GM12891 (cell line): ENCODE results near the gene LRTM1.

Experiments used
- DNase-seq: peaks from one replicate; pipeline ENCODE4 v3.0.0; 2011; ENCODE audit warnings: low spot score; ENCODE audit not compliant: insufficient read length
- FAIRE-seq: peaks from 2 replicates; lab custom pipeline; 2011; peaks lifted over from hg19 to GRCh38; lab: Jason Lieb, UNC
- PAX5 ChIP-seq: IDR thresholded peaks from 2 replicates; pipeline ENCODE4 v1.6.1; 2011; ENCODE audit warnings: low read length, moderate library complexity, mild to moderate bottlenecking; ENCODE audit not compliant: insufficient read depth, severe bottlenecking
- POLR2A ChIP-seq: IDR thresholded peaks from 2 replicates; pipeline ENCODE4 v1.6.1; 2011; ENCODE audit warnings: low read depth, low read length, control low read depth
- POLR2AphosphoS5 ChIP-seq: IDR thresholded peaks from 2 replicates; pipeline ENCODE4 v1.6.1; 2011; ENCODE audit warnings: low read depth, low read length, control low read depth
- POU2F2 ChIP-seq: IDR thresholded peaks from 2 replicates; pipeline ENCODE4 v1.6.1; 2011; ENCODE audit warnings: low read depth, mild to moderate bottlenecking, control low read depth, low read length, moderate library complexity
- SPI1 ChIP-seq: IDR thresholded peaks from 2 replicates; pipeline ENCODE4 v1.6.1; 2011; ENCODE audit warnings: low read depth, low read length, control low read depth
- TAF1 ChIP-seq: IDR thresholded peaks from 2 replicates; pipeline ENCODE4 v1.6.1; 2011; ENCODE audit warnings: low read depth, low read length, control low read depth

Gene LRTM1

GRCh38 chr3:54878145-54878544 is 49.7 kb downstream of the LRTM1 start:
- no peak for FAIRE-seq
- DNase-seq, result no peak
- no peak for TF ChIP-seq POU2F2

DNA sequence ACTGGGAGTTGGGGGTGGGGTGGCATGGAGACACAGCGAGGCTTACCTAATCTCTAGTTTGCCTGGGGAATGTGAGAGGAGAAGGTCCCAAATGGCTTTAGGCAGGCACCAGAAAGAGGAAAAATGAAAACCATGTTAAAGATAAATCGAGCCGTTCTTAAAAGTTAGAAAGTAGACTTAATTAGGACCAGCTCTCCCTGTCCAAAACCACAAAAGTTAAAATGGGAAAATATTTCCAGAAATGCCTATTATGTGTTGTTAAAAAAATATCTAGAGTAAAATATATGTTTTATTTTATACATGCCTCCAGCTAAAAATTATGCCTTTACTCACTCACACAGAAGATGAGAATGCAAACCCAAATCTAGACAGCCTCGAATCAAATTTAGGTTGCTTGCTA is 50.1 kb downstream of the LRTM1 start:
- DNase-seq (no peak), FAIRE-seq (no peak)
- TF ChIP-seq POLR2AphosphoS5, result no peak
- no peak for TF ChIP-seq POLR2A
- TF ChIP-seq TAF1, result no peak
- TF ChIP-seq POU2F2, result no peak

DNA sequence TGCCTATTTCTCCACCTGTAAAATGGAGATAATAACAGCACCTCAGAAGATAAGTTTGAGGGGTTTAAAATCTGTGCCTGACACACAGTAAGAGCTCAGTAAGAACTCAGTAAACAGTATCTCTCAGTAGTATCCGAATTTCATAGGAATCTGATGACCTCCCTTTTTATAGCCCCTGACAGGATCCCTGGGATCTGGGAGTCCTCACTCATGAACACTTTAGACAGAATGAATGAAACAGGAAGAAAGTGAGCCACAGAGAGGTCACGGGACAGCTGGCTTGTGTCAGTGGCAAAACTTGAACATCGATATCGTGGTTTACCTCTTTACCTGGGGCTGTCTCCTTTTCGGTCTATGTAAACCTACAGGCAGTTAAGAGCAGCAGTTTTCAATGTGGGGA is 51.2 kb downstream of the LRTM1 start:
- FAIRE-seq (no peak), DNase-seq (no peak)
- TF ChIP-seq POLR2AphosphoS5 (no peak), POLR2A (no peak), PAX5 (no peak), TAF1 (no peak), SPI1 (no peak), POU2F2 (no peak)

GRCh38 chr3:54875596-54876268 is 52.1 kb downstream of the LRTM1 start:
- DNase-seq, result no peak
- TF ChIP-seq SPI1 (no peak), POLR2A (no peak), POLR2AphosphoS5 (no peak), TAF1 (no peak), PAX5 (no peak), POU2F2 (no peak)
- FAIRE-seq, result no peak

- TF ChIP-seq TAF1, result no peak
- no peak for TF ChIP-seq SPI1
- TF ChIP-seq POU2F2, result no peak
- TF ChIP-seq POLR2AphosphoS5, result no peak
- no peak for TF ChIP-seq PAX5
- no peak for TF ChIP-seq POLR2A
- DNase-seq (no peak), FAIRE-seq (no peak)
Observed at GRCh38 chr3:54874816-54875556, 52.9 kb downstream of the LRTM1 start.

- TF ChIP-seq POU2F2, result no peak
- no peak for TF ChIP-seq POLR2AphosphoS5
- TF ChIP-seq SPI1, result no peak
- TF ChIP-seq POLR2A, result no peak
- no peak for TF ChIP-seq TAF1
- TF ChIP-seq PAX5, result no peak
- no peak for DNase-seq
- no peak for FAIRE-seq
Observed at GRCh38 chr3:54873059-54874010, 54.5 kb downstream of the LRTM1 start.

DNA sequence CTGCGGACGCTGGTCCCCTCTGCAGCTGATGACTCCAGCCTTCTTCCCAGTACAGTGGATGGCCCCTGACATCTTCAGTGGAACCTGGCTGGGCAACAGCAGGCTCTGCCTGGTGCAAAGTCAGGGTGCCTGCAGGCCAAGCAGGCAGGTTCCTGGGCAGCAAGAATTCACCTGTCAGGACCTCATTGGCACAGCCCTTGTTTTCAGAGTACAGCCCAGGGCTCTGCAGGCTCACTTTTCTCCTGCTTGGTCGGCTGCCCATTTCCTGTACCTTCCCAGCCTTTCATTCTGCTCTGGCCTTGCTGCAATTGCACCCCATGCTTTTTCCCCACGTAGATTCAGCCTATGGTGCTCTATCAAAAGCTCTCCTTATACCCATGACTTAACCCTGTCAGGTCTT is 56.0 kb downstream of the LRTM1 start:
- no peak for FAIRE-seq
- TF ChIP-seq POLR2AphosphoS5 (no peak), POLR2A (no peak), TAF1 (no peak), POU2F2 (no peak), SPI1 (no peak), PAX5 (no peak)
- DNase-seq, result no peak

GRCh38 chr3:54870423-54870822 is 57.4 kb downstream of the LRTM1 start:
- no peak for FAIRE-seq
- no peak for DNase-seq
- TF ChIP-seq SPI1 (no peak), PAX5 (no peak), POLR2A (no peak), TAF1 (no peak), POLR2AphosphoS5 (no peak), POU2F2 (no peak)
